Cardiac muscle cell (in vitro differentiated cells and primary cell): ENCODE data around the gene OR51T1. TPM values are rescaled to one million over a fixed set of nuclear protein-coding genes. Genes with fewer than 3 reads are reported as not detected.

Experiments used
- DNase-seq, 2 donors: peaks; one replicate each; pipeline versions ENCODE4 v3.0.0 to v3.0.0-alpha.2; 2010 to 2017; ENCODE audit warnings: low read depth in 1 of 2, low spot score in 1 of 2
- H3K27ac ChIP-seq: fragments of 200-600 bp; sonication (generic); 2 replicates; pipeline ENCODE4 v1.5.1; 2016
- H3K27me3 ChIP-seq: fragments of 200-600 bp; sonication (generic); 2 replicates; pipeline ENCODE4 v1.6.0; 2016; ENCODE audit warnings: control low read depth
- H3K36me3 ChIP-seq: fragments of 200-600 bp; sonication (generic); 2 replicates; pipeline ENCODE4 v1.5.1; 2016; ENCODE audit warnings: control low read depth
- H3K4me1 ChIP-seq: fragments of 200-600 bp; sonication (generic); 2 replicates; pipeline ENCODE4 v1.8.1; 2017; ENCODE audit warnings: low read depth, mild to moderate bottlenecking, mixed run types
- H3K4me3 ChIP-seq: fragments of 200-600 bp; sonication (generic); 2 replicates; pipeline ENCODE4 v1.5.1; 2016; ENCODE audit warnings: mild to moderate bottlenecking
- H3K9me3 ChIP-seq: fragments of 200-600 bp; sonication (generic); 2 replicates; pipeline ENCODE4 v1.5.1; 2017; ENCODE audit warnings: low read depth, mild to moderate bottlenecking, control low read depth
- CTCF ChIP-seq: IDR thresholded peaks from 2 replicates; pipeline ENCODE4 v1.5.1; 2012; ENCODE audit warnings: low read depth, mild to moderate bottlenecking, low read length
- polyA plus RNA-seq: library from polyadenylated mRNA; unstranded; fragments of >200 nt; fragmentation: Nextera tagmentation; extraction: Ambion mirVana; gene quantifications from 2 replicates; pipeline ENCODE4 v1.2.1, GENCODE V29; 2016
- total RNA-seq: library from RNA; depleted of rRNA; stranded (reverse); fragments of >200 nt; gene quantifications from 2 replicates; pipeline ENCODE4 v1.2.3, GENCODE V29; 2016

The OR51T1 gene
- total and polyA plus RNA-seq, 2 experiments from 2014 or later = not detected

- no peak for DNase-seq
- H3K9me3 ChIP-seq = no peaks in the 10 kb centered on the region
- no peaks in the 10 kb centered on the region for H3K36me3 ChIP-seq
- no peak overlapping the region for H3K4me3 ChIP-seq
- no peak overlapping the region for H3K27ac ChIP-seq
- H3K27me3 ChIP-seq = no peaks in the 10 kb centered on the region
- no peaks in the 10 kb centered on the region for H3K4me1 ChIP-seq
- TF ChIP-seq CTCF = no peak
Observed at GRCh38 chr11:4884361-4884760, 2.7 kb downstream of the OR51T1 start.

GRCh38 chr11:4886186-4886585 lies 4.5 kb downstream of the OR51T1 start:
- Histone ChIP-seq H3K27me3 (no peaks in the 10 kb centered on the region), H3K4me1 (no peaks in the 10 kb centered on the region), H3K27ac (no peak overlapping the region), H3K36me3 (no peaks in the 10 kb centered on the region), H3K4me3 (no peak overlapping the region), H3K9me3 (no peaks in the 10 kb centered on the region)
- no peak for TF ChIP-seq CTCF
- no peak for DNase-seq

GRCh38 chr11:4887591-4887990 lies 5.9 kb downstream of the OR51T1 start:
- H3K27ac ChIP-seq = no peak overlapping the region
- H3K36me3 ChIP-seq = no peaks in the 10 kb centered on the region
- H3K4me1 ChIP-seq = no peaks in the 10 kb centered on the region
- H3K4me3 ChIP-seq = no peak overlapping the region
- H3K27me3 ChIP-seq = no peaks in the 10 kb centered on the region
- DNase-seq = peak in 1 of 2 donors; percentile 52
- H3K9me3 ChIP-seq = no peaks in the 10 kb centered on the region
- no peak for TF ChIP-seq CTCF

GRCh38 chr11:4890279-4890678 lies 8.6 kb downstream of the OR51T1 start:
- no peak for TF ChIP-seq CTCF
- Histone ChIP-seq H3K27ac (no peak overlapping the region), H3K4me3 (no peak overlapping the region), H3K9me3 (no peaks in the 10 kb centered on the region), H3K4me1 (no peaks in the 10 kb centered on the region), H3K27me3 (no peaks in the 10 kb centered on the region), H3K36me3 (no peaks in the 10 kb centered on the region)
- DNase-seq = peak in 1 of 2 donors; percentile 65

GRCh38 chr11:4891996-4892640 lies 10.4 kb downstream of the OR51T1 start:
- Histone ChIP-seq H3K36me3 (no peaks in the 10 kb centered on the region), H3K27me3 (no peaks in the 10 kb centered on the region), H3K9me3 (no peaks in the 10 kb centered on the region), H3K4me1 (no peaks in the 10 kb centered on the region), H3K4me3 (no peak overlapping the region), H3K27ac (no peak overlapping the region)
- peak in 1 of 2 donors; percentile 92 for DNase-seq
- TF ChIP-seq CTCF = peak; percentile 28
